Choroid plexus epithelial cell (primary cell): ENCODE results near the gene OLFM2.

Experiments
- DNase-seq: peaks from one replicate; pipeline ENCODE4 v3.0.0-alpha.2; 2010; ENCODE audit warnings: low read depth
- H3K4me3 ChIP-seq: 2 replicates; pipeline ENCODE4 v1.5.1; 2011; ENCODE audit warnings: low read depth, mild to moderate bottlenecking, control low read depth, low read length, moderate library complexity
- CTCF ChIP-seq: conservative IDR thresholded peaks from 2 replicates; pipeline ENCODE4 v1.5.1; 2011; ENCODE audit warnings: low read depth, mild to moderate bottlenecking, control low read depth, inconsistent platforms, low read length, moderate library complexity

Gene OLFM2

GRCh38 chr19:9857076-9857721, 79.1 kb downstream of the OLFM2 start:
- no peak for TF ChIP-seq CTCF
- H3K4me3 ChIP-seq = no peak overlapping the region
- no peak for DNase-seq

GRCh38 chr19:9856609-9857008, 79.7 kb downstream of the OLFM2 start:
- no peak for TF ChIP-seq CTCF
- H3K4me3 ChIP-seq = no peak overlapping the region
- no peak for DNase-seq

- TF ChIP-seq CTCF = no peak
- DNase-seq = no peak
- no peak overlapping the region for H3K4me3 ChIP-seq
Measured at GRCh38 chr19:9854282-9854846, 82.0 kb downstream of the OLFM2 start.

- no peak for DNase-seq
- H3K4me3 ChIP-seq = no peak overlapping the region
- TF ChIP-seq CTCF = no peak
Measured at GRCh38 chr19:9850235-9850959, 85.9 kb downstream of the OLFM2 start.

- H3K4me3 ChIP-seq = no peak overlapping the region
- DNase-seq = no peak
- TF ChIP-seq CTCF = no peak
Measured at GRCh38 chr19:9849791-9850190, 86.5 kb downstream of the OLFM2 start.

GRCh38 chr19:9848762-9849161, 87.6 kb downstream of the OLFM2 start:
- TF ChIP-seq CTCF = no peak
- H3K4me3 ChIP-seq = no peak overlapping the region
- no peak for DNase-seq
